Activated CD8-positive, alpha-beta T cell treated with anti-CD3 and anti-CD28 coated beads for 36 hours (primary cell): Measurements from ENCODE around the gene MCM5. TPM values are rescaled to one million over a fixed set of nuclear protein-coding genes. Genes with fewer than 3 reads are reported as not detected.

ENCODE experiments used
- ATAC-seq: fragments of 200-7000 bp; cut with Tn5 transposase; one replicate; pipeline ENCODE4 v1.10.0; 2021; ENCODE audit warnings: mild to moderate bottlenecking, moderate library complexity
- CTCF ChIA-PET: fragments of 350-600 bp; sonication (Branson Sonifier 250); formaldehyde crosslinking; loops from one replicate; lab custom pipeline; 2021; ENCODE audit warnings: antibody characterized with exemption; lab: Charles Lee
- POLR2A ChIA-PET: fragments of 350-600 bp; sonication (Branson Sonifier 250); formaldehyde crosslinking; loops from one replicate; lab custom pipeline; 2021; ENCODE audit warnings: antibody characterized with exemption; lab: Charles Lee
- DNase-seq: peaks from one replicate; pipeline ENCODE4 v3.0.0-alpha.2; 2020
- H3K27ac Mint-ChIP-seq: one replicate; pipeline ENCODE4 v1.8.0; 2021; ENCODE audit warnings: mild to moderate bottlenecking, mixed read lengths
- H3K27me3 Mint-ChIP-seq: one replicate; pipeline ENCODE4 v1.8.0; 2021; ENCODE audit warnings: mixed read lengths
- H3K36me3 Mint-ChIP-seq: one replicate; pipeline ENCODE4 v1.8.0; 2021; ENCODE audit warnings: low read depth, mixed read lengths
- H3K4me1 Mint-ChIP-seq: one replicate; pipeline ENCODE4 v1.8.0; 2021; ENCODE audit warnings: low read depth, mixed read lengths
- H3K4me3 Mint-ChIP-seq: one replicate; pipeline ENCODE4 v1.8.0; 2021; ENCODE audit warnings: mild to moderate bottlenecking, moderate library complexity, mixed read lengths
- H3K9me3 Mint-ChIP-seq: one replicate; pipeline ENCODE4 v1.8.0; 2021; ENCODE audit warnings: mixed read lengths
- intact Hi-C: fragments of 100-400 bp; cut with micrococcal nuclease; formaldehyde crosslinking; loops from one replicate; pipeline ENCODE4 v1.10.0; 2022
- total RNA-seq, 2 experiments: library from RNA; stranded (reverse); gene quantifications; one replicate each; pipeline ENCODE4 v1.2.3, GENCODE V29; 2021
- TF ChIP-seq, protein P1 (sequence below): fragments of 200-600 bp; IDR thresholded peaks from one replicate; pipeline ENCODE4 v1.8.0; 2022; ENCODE audit warnings: antibody characterized with exemption, mild to moderate bottlenecking

MCM5 gene
- total RNA-seq, 2 experiments from 2014 or later, result 318 to 319 TPM

DNA sequence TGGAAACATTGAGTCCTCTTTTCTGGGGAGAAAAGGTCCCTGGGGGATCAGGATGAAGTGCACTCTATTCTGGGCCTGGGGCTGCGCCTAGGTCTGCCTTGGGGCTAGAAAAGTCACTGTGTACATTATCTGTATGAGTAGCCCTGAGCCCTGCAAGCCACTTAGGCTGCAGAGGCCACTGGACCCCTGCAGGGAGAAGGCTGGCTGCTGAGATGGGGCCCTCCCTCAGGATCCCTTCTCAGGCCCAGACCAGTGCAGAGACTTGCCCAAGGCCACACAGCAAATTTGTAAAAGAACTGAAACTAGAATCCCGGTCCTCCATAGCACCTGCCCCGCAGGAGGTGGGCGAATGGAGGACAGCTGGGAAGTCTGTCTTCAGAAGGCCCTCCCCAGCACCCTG is 45.9 kb upstream of the MCM5 start:
- no peak for ATAC-seq
- no peak for DNase-seq

DNA sequence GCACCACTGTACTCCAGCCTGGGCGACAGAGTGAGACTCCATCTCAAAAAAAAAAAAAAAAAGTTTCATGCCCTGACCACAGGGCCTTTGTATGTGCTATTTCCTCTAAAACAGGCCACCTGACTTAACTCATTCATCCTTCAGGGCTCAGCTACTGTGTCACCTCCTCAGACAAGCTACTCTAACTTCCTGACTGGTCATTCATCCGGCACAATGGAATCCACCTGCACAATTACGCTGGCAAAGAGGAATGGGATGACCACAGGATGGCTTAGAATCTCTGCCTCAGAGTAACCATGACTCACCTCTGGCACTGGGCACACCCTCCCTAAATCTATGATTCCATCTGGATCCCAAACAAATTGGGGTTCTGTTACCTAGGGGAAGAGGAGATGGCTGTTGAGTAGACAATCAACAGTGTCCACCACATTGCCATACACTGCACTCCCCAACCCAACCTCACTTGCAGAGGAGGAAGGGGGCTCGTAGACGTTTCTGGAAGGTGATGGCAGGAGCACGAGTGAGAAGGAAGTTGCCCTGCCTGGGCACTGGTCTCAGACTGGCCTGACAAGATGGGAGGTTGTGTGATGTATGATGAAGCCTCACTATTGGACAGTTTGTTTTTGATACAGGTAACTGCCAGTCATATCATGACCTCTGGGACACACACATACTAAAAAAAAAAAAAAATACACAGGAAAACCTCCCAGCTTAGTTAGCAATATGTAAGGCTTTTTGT is 41.9 kb upstream of the MCM5 start:
- no peak for DNase-seq
- no peak overlapping the region for H3K4me3 Mint-ChIP-seq
- no peak for ATAC-seq
- POLR2A ChIA-PET, result no interaction called here
- peaks cover 6% of the 10 kb centered on the region for H3K4me1 Mint-ChIP-seq
- intact Hi-C loops, result loop anchor here (10.0 kb wide), 1 partner anchor 267 kb away; no protein-coding TSS in a partner anchor
- no peaks in the 10 kb centered on the region for H3K9me3 Mint-ChIP-seq
- no peak overlapping the region for H3K27ac Mint-ChIP-seq
- TF ChIP-seq, protein P1, sequence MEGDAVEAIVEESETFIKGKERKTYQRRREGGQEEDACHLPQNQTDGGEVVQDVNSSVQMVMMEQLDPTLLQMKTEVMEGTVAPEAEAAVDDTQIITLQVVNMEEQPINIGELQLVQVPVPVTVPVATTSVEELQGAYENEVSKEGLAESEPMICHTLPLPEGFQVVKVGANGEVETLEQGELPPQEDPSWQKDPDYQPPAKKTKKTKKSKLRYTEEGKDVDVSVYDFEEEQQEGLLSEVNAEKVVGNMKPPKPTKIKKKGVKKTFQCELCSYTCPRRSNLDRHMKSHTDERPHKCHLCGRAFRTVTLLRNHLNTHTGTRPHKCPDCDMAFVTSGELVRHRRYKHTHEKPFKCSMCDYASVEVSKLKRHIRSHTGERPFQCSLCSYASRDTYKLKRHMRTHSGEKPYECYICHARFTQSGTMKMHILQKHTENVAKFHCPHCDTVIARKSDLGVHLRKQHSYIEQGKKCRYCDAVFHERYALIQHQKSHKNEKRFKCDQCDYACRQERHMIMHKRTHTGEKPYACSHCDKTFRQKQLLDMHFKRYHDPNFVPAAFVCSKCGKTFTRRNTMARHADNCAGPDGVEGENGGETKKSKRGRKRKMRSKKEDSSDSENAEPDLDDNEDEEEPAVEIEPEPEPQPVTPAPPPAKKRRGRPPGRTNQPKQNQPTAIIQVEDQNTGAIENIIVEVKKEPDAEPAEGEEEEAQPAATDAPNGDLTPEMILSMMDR, result no peak
- no peaks in the 10 kb centered on the region for H3K36me3 Mint-ChIP-seq
- CTCF ChIA-PET, result no interaction called here
- peaks cover 13% of the 10 kb centered on the region for H3K27me3 Mint-ChIP-seq

More for the DNA sequence above, 45.9 kb upstream of the MCM5 start:
- H3K4me1 Mint-ChIP-seq, result peaks cover 28% of the 10 kb centered on the region
- H3K27ac Mint-ChIP-seq, result no peak overlapping the region
- peaks cover 20% of the 10 kb centered on the region for H3K27me3 Mint-ChIP-seq
- ChIA-PET POLR2A (interaction anchor here (1.2 to 1.4 kb wide), 2 partner anchors 17 to 55 kb away, joined by 4 to 5 read pairs; no protein-coding TSS in a partner anchor), CTCF (interaction anchor here (1.7 to 1.9 kb wide), 2 partner anchors 10 to 228 kb away, joined by 4 to 7 read pairs; no protein-coding TSS in a partner anchor)
- TF ChIP-seq, protein P1, result no peak
- no peak overlapping the region for H3K4me3 Mint-ChIP-seq
- H3K9me3 Mint-ChIP-seq, result no peaks in the 10 kb centered on the region
- no peaks in the 10 kb centered on the region for H3K36me3 Mint-ChIP-seq
- intact Hi-C loops, result loop anchor here (5.0 to 10.0 kb wide), 2 partner anchors 228 to 271 kb away; no protein-coding TSS in a partner anchor

DNA sequence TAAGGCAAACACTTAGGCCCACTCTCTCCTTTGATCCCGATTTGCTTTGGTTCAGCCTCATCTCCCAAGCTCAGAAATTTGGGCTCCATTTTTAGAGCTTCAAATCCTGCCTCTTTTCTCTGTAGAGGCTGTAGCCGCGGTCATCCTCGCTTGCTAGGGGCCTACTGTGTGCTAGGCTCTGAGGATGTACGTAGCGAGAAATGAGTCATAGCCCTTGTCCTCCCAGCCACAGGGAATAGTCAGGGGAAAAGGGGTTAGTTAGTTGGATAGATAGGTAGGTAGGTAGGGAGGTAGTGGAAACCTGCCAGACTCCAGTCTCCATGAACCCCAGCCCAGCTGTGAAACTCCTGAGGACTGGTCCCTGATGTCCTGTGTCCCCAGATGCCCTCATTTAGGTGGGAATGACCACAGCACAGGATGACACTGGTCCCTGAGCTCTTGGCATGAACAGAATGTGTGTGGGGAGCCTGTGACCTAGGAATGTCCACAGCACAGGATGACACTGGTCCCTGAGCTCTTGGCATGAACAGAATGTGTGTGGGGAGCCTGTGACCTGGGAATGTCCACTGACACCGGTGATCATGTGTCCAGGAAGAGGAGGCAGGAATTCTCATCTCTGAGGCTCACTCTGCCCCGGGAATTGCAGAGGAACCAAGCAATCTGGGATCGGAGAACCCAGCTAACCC is 40.4 kb upstream of the MCM5 start:
- POLR2A ChIA-PET, result interaction anchor here (0.6 to 1.2 kb wide), 3 partner anchors 18 to 824 kb away, joined by 3 read pairs; no protein-coding TSS in a partner anchor
- H3K27ac Mint-ChIP-seq, result no peak overlapping the region

DNA sequence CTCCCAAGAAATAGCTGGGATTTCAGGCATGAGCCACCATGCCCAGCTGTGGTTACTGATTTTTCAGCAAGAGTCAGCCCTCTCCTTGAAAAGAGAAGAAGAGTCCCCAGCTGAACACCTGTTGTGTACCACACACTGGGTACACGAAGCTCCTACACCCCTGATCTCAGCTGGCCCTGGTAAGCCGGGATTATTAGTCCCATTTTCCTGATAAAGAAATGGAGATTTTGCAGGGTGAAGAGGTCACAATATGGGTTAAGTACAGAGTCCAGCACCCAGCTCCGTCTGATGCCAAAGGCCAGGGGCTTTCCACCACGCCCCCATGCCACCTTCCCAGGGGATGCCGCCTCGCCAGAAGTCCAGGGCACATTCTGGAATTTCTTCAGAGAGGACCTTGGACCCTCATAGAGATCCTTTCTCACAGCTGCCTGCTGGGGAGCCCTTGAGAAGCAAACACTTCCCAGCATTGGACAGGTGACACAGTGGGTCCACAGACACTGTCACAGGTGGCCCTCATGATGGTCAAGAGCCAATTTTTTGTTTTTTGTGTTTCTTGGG is 38.9 kb upstream of the MCM5 start:
- peaks cover 2% of the 10 kb centered on the region for H3K4me1 Mint-ChIP-seq
- ATAC-seq, result no peak
- TF ChIP-seq, protein P1, result no peak
- H3K36me3 Mint-ChIP-seq, result no peaks in the 10 kb centered on the region
- DNase-seq, result no peak
- no peak overlapping the region for H3K27ac Mint-ChIP-seq
- ChIA-PET CTCF (no interaction called here), POLR2A (no interaction called here)
- no peak overlapping the region for H3K4me3 Mint-ChIP-seq
- peaks cover 12% of the 10 kb centered on the region for H3K27me3 Mint-ChIP-seq
- H3K9me3 Mint-ChIP-seq, result no peaks in the 10 kb centered on the region
- intact Hi-C loops, result no loop called here

More for the DNA sequence above, 40.4 kb upstream of the MCM5 start:
- intact Hi-C loops, result loop anchor here (10.0 kb wide), 1 partner anchor 265 kb away; no protein-coding TSS in a partner anchor
- TF ChIP-seq, protein P1, result no peak
- Mint-ChIP-seq H3K4me1 (peaks cover 2% of the 10 kb centered on the region), H3K36me3 (no peaks in the 10 kb centered on the region), H3K27me3 (peaks cover 13% of the 10 kb centered on the region), H3K9me3 (no peaks in the 10 kb centered on the region), H3K4me3 (no peak overlapping the region)
- no peak for DNase-seq
- CTCF ChIA-PET, result interaction anchor here (1.1 to 1.4 kb wide), 2 partner anchors 9 to 224 kb away, joined by 3 to 6 read pairs; no protein-coding TSS in a partner anchor
- ATAC-seq, result no peak
